Neural cell (in vitro differentiated cells): Measurements from ENCODE around the gene CD8B2. TPM values are rescaled to one million over a fixed set of nuclear protein-coding genes. Genes with fewer than 3 reads are reported as not detected.
"Not testable (repeated sequence)": the region's sequence is repeated elsewhere in the genome, so short reads cannot be mapped to it uniquely, and the experiment has no call there.

Experiments
- H2AFZ ChIP-seq: fragments of 200-600, 300-800 bp; sonication (generic), shearing (Covaris generic); 2 replicates; pipeline ENCODE4 v1.6.0; 2014; ENCODE audit warnings: low read depth, mild to moderate bottlenecking, antibody characterized with exemption, low read length, moderate library complexity
- H3F3A ChIP-seq: fragments of 200-600 bp; shearing (Covaris generic); 2 replicates; pipeline ENCODE4 v1.6.1; 2016; ENCODE audit warnings: mild to moderate bottlenecking, moderate library complexity, mixed read lengths, antibody characterized with exemption, low read length; ENCODE audit not compliant: insufficient read depth, poor library complexity, severe bottlenecking
- H3K27ac ChIP-seq: fragments of 200-600, 300-800 bp; sonication (generic), shearing (Covaris generic); 2 replicates; pipeline ENCODE4 v1.5.1; 2014; ENCODE audit warnings: mild to moderate bottlenecking, low read length, moderate library complexity
- H3K27me3 ChIP-seq: fragments of 300-800, 200-600 bp; sonication (generic), shearing (Covaris generic); 2 replicates; pipeline ENCODE4 v1.6.0; 2014; ENCODE audit warnings: mild to moderate bottlenecking, low read depth, low read length, moderate library complexity; ENCODE audit not compliant: insufficient read depth
- H3K36me3 ChIP-seq: fragments of 300-800, 200-600 bp; sonication (generic), shearing (Covaris generic); 2 replicates; pipeline ENCODE4 v1.5.1; 2014; ENCODE audit warnings: mild to moderate bottlenecking, antibody characterized with exemption, low read length, moderate library complexity; ENCODE audit not compliant: insufficient read depth
- H3K4me2 ChIP-seq: fragments of 300-800, 200-600 bp; sonication (generic), shearing (Covaris generic); 2 replicates; pipeline ENCODE4 v1.6.0; 2014; ENCODE audit warnings: mild to moderate bottlenecking, low read length
- H3K4me3 ChIP-seq: fragments of 300-800, 200-600 bp; sonication (generic), shearing (Covaris generic); 2 replicates; pipeline ENCODE4 v1.5.1; 2014; ENCODE audit warnings: mild to moderate bottlenecking, low read length, moderate library complexity
- H3K79me2 ChIP-seq: fragments of 200-600 bp; shearing (Covaris generic); replicated peaks from 2 replicates; pipeline ENCODE4 v1.6.0; 2014; ENCODE audit warnings: mild to moderate bottlenecking, low read length, moderate library complexity; ENCODE audit not compliant: insufficient read depth
- H3K9ac ChIP-seq: fragments of 300-800, 200-600 bp; sonication (generic), shearing (Covaris generic); 2 replicates; pipeline ENCODE4 v1.6.1; 2016; ENCODE audit warnings: mild to moderate bottlenecking, low read length, mixed read lengths
- H3K9me2 ChIP-seq: fragments of 200-600 bp; shearing (Covaris generic); 2 replicates; pipeline ENCODE4 v1.6.1; 2016; ENCODE audit warnings: mild to moderate bottlenecking, low read length, mixed read lengths; ENCODE audit not compliant: insufficient read depth
- H3K9me3 ChIP-seq: fragments of 200-600, 300-800 bp; sonication (generic), shearing (Covaris generic); 2 replicates; pipeline ENCODE4 v1.6.1; 2016; ENCODE audit warnings: mild to moderate bottlenecking, mixed run types, low read length, moderate library complexity, mixed read lengths
- H4K20me1 ChIP-seq: fragments of 200-600 bp; shearing (Covaris generic); 2 replicates; pipeline ENCODE4 v1.6.1; 2016; ENCODE audit warnings: mild to moderate bottlenecking, mixed run types; ENCODE audit not compliant: insufficient read depth
- EP300 ChIP-seq: fragments of 450-650 bp; conservative IDR thresholded peaks from 2 replicates; pipeline ENCODE4 v1.6.1; 2014; ENCODE audit warnings: antibody characterized with exemption, mild to moderate bottlenecking, moderate library complexity; ENCODE audit not compliant: poor library complexity, severe bottlenecking
- EZH2 ChIP-seq: fragments of 200-600, 300-800 bp; shearing (Covaris generic), sonication (generic); IDR thresholded peaks from 2 replicates; pipeline ENCODE4 v1.6.1; 2014; ENCODE audit warnings: antibody characterized with exemption, low read length, borderline replicate concordance, mild to moderate bottlenecking; ENCODE audit not compliant: insufficient read depth, poor library complexity, severe bottlenecking
- MXI1 ChIP-seq: fragments of 450-650 bp; conservative IDR thresholded peaks from 2 replicates; pipeline ENCODE4 v1.6.1; 2014; ENCODE audit warnings: antibody characterized with exemption, mild to moderate bottlenecking; ENCODE audit not compliant: poor library complexity, severe bottlenecking
- POLR2AphosphoS5 ChIP-seq: IDR thresholded peaks from 2 replicates; pipeline ENCODE4 v1.6.1; 2012
- RAD21 ChIP-seq: fragments of 450-650 bp; conservative IDR thresholded peaks from 2 replicates; pipeline ENCODE4 v1.6.1; 2014; ENCODE audit warnings: antibody characterized with exemption, mild to moderate bottlenecking, moderate library complexity
- SMC3 ChIP-seq: fragments of 450-650 bp; conservative IDR thresholded peaks from 2 replicates; pipeline ENCODE4 v1.6.1; 2014; ENCODE audit warnings: antibody characterized with exemption, mild to moderate bottlenecking, moderate library complexity; ENCODE audit not compliant: poor library complexity
- TAF1 ChIP-seq: IDR thresholded peaks from 2 replicates; pipeline ENCODE4 v1.6.1; 2012; ENCODE audit warnings: low read depth
- polyA plus RNA-seq: library from polyadenylated mRNA; depleted of rRNA; stranded (reverse); fragments of >200 nt; gene quantifications from 2 replicates; pipeline ENCODE4 v1.2.3, GENCODE V29; 2014
- TF ChIP-seq, protein P1 (sequence below): IDR thresholded peaks from 2 replicates; pipeline ENCODE4 v1.6.1; 2012; ENCODE audit warnings: borderline replicate concordance
- TF ChIP-seq, protein P2 (sequence below): fragments of 450-650 bp; IDR thresholded peaks from 2 replicates; pipeline ENCODE4 v1.5.1; 2014; ENCODE audit warnings: antibody characterized with exemption, mild to moderate bottlenecking, moderate library complexity; ENCODE audit not compliant: poor library complexity, severe bottlenecking

Gene CD8B2
- polyA plus RNA-seq, 1 donor from 2014 or later: not detected

DNA sequence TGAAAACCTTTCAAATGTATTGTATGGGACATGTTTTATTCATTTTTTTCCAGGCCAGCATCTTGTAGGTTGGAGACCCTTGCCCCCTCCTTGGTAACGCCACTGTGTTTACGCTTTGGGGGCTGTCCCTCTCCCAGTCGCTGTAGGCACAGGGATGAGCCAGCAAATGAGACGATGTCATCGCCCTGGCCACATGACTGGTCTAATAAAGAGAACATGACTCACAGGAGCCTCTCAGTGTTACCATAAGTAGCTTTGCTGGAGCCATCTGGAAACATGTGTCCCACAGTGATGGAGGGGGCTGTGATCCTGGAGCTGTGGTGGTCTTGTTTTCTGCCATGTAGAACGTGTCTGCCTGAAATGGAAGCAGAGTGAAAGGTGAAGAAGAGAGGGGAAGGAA lies 78.9 kb downstream of the CD8B2 start:
- H2AFZ ChIP-seq: no peak overlapping the region
- no peaks in the 10 kb centered on the region for H3K9me2 ChIP-seq
- no peak for TF ChIP-seq EZH2
- TF ChIP-seq POLR2AphosphoS5: no peak
- TF ChIP-seq, protein P1, sequence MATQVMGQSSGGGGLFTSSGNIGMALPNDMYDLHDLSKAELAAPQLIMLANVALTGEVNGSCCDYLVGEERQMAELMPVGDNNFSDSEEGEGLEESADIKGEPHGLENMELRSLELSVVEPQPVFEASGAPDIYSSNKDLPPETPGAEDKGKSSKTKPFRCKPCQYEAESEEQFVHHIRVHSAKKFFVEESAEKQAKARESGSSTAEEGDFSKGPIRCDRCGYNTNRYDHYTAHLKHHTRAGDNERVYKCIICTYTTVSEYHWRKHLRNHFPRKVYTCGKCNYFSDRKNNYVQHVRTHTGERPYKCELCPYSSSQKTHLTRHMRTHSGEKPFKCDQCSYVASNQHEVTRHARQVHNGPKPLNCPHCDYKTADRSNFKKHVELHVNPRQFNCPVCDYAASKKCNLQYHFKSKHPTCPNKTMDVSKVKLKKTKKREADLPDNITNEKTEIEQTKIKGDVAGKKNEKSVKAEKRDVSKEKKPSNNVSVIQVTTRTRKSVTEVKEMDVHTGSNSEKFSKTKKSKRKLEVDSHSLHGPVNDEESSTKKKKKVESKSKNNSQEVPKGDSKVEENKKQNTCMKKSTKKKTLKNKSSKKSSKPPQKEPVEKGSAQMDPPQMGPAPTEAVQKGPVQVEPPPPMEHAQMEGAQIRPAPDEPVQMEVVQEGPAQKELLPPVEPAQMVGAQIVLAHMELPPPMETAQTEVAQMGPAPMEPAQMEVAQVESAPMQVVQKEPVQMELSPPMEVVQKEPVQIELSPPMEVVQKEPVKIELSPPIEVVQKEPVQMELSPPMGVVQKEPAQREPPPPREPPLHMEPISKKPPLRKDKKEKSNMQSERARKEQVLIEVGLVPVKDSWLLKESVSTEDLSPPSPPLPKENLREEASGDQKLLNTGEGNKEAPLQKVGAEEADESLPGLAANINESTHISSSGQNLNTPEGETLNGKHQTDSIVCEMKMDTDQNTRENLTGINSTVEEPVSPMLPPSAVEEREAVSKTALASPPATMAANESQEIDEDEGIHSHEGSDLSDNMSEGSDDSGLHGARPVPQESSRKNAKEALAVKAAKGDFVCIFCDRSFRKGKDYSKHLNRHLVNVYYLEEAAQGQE: no peak
- TF ChIP-seq, protein P2, sequence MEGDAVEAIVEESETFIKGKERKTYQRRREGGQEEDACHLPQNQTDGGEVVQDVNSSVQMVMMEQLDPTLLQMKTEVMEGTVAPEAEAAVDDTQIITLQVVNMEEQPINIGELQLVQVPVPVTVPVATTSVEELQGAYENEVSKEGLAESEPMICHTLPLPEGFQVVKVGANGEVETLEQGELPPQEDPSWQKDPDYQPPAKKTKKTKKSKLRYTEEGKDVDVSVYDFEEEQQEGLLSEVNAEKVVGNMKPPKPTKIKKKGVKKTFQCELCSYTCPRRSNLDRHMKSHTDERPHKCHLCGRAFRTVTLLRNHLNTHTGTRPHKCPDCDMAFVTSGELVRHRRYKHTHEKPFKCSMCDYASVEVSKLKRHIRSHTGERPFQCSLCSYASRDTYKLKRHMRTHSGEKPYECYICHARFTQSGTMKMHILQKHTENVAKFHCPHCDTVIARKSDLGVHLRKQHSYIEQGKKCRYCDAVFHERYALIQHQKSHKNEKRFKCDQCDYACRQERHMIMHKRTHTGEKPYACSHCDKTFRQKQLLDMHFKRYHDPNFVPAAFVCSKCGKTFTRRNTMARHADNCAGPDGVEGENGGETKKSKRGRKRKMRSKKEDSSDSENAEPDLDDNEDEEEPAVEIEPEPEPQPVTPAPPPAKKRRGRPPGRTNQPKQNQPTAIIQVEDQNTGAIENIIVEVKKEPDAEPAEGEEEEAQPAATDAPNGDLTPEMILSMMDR: no peak
- TF ChIP-seq TAF1: no peak
- TF ChIP-seq EP300: no peak
- no peak for TF ChIP-seq SMC3
- TF ChIP-seq RAD21: no peak
- no peak for TF ChIP-seq MXI1
- H3K79me2 ChIP-seq: no peaks in the 10 kb centered on the region
- no peak overlapping the region for H3K4me3 ChIP-seq
- no peaks in the 10 kb centered on the region for H4K20me1 ChIP-seq
- H3K27ac ChIP-seq: no peak overlapping the region
- no peaks in the 10 kb centered on the region for H3K9me3 ChIP-seq
- H3K36me3 ChIP-seq: no peaks in the 10 kb centered on the region
- no peaks in the 10 kb centered on the region for H3K27me3 ChIP-seq
- H3F3A ChIP-seq: no peaks in the 10 kb centered on the region
- H3K9ac ChIP-seq: no peak overlapping the region
- H3K4me2 ChIP-seq: no peak overlapping the region

DNA sequence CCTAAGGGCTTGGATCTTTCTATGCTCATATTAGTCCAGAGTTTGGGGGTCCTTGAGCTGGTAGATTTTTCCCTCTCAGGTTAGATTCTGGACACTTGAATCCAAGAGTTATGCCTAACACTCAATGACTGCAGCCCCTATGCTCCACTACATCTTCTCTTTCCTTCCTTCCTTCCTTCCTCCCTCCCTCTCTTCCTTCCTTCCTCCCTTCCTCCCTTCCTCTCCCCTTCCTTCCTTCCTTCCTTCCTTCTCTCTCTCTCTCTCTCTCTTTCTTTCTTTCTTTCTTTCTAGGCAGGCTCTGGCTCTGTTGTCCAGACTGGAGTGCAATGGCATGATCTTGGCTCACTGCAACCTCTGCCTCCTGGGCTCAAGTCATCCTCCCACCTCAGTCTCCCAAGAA lies 79.3 kb downstream of the CD8B2 start:
- H3K4me2 ChIP-seq, H3K27me3 ChIP-seq, H3K36me3 ChIP-seq, H3K79me2 ChIP-seq, H4K20me1 ChIP-seq, H3F3A ChIP-seq, H3K9me3 ChIP-seq, H3K4me3 ChIP-seq, H2AFZ ChIP-seq, H3K27ac ChIP-seq, H3K9ac ChIP-seq, H3K9me2 ChIP-seq: not testable (repeated sequence)

DNA sequence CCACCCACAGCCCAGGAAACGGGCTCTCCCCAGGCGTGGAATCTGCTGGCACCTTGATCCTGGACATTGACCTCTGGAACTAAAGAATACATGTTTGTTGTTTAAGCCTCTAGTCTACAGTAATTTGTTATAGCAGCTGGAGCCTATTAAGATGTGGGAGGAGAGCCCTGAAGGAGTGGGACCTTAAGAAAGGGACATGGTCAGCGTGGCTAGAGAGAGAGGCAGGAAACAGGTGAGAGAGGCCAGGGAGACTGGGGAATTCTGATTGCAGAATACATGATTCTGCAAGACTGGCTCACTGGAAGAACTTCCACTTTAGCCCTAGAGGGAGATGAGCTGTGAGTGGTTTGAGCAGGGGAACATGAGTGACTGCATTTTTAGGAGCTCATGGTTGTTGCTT lies 83.2 kb downstream of the CD8B2 start:
- H3K4me2 ChIP-seq: no peak overlapping the region
- H3K9ac ChIP-seq: no peak overlapping the region
- no peak overlapping the region for H2AFZ ChIP-seq
- H3K9me2 ChIP-seq: no peaks in the 10 kb centered on the region
- no peak overlapping the region for H3K4me3 ChIP-seq
- no peaks in the 10 kb centered on the region for H3K9me3 ChIP-seq
- H3F3A ChIP-seq: no peaks in the 10 kb centered on the region
- no peaks in the 10 kb centered on the region for H3K36me3 ChIP-seq
- H3K79me2 ChIP-seq: no peaks in the 10 kb centered on the region
- no peaks in the 10 kb centered on the region for H3K27me3 ChIP-seq
- H3K27ac ChIP-seq: no peak overlapping the region
- no peaks in the 10 kb centered on the region for H4K20me1 ChIP-seq
- TF ChIP-seq EZH2 (no peak), MXI1 (no peak), SMC3 (no peak), EP300 (no peak)
- TF ChIP-seq, protein P1: no peak
